ENCODE data around the gene MACF1. TPM values are rescaled to one million over a fixed set of nuclear protein-coding genes. Genes with fewer than 3 reads are reported as not detected.

MACF1 gene
- total RNA-seq, 2 donors from 2014 or later = 273 to 278 TPM

DNA sequence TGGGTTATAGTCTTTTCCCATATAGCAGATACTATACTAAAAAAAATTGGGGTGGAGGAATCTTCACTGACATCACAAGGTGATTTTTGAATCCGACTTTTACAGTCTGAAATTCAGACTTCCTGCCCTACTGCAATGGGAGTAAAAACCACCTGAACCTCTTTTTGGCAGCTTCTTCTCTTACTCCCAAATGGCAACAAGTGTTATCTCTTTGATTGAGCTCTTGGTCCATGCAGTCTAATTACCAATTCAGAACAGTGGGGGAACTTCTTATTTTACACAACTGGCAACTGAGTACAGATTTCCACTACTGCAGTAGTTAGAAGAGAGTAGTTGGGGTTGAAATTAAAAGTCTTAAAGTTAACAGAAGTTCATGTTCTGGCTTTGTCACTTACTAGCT is 62.3 kb downstream of the MACF1 start:
- Histone ChIP-seq H3K4me1 (peaks cover 0 to 49% of the 10 kb centered on the region in 2 donors), H3K36me3 (no peaks in the 10 kb centered on the region), H3K27ac (no peak overlapping the region), H3K27me3 (no peaks in the 10 kb centered on the region), H3K4me3 (no peak overlapping the region), H3K9me3 (no peaks in the 10 kb centered on the region)
- no peak for DNase-seq (ENCODE audit: low spot score)
- TF ChIP-seq, protein P1, sequence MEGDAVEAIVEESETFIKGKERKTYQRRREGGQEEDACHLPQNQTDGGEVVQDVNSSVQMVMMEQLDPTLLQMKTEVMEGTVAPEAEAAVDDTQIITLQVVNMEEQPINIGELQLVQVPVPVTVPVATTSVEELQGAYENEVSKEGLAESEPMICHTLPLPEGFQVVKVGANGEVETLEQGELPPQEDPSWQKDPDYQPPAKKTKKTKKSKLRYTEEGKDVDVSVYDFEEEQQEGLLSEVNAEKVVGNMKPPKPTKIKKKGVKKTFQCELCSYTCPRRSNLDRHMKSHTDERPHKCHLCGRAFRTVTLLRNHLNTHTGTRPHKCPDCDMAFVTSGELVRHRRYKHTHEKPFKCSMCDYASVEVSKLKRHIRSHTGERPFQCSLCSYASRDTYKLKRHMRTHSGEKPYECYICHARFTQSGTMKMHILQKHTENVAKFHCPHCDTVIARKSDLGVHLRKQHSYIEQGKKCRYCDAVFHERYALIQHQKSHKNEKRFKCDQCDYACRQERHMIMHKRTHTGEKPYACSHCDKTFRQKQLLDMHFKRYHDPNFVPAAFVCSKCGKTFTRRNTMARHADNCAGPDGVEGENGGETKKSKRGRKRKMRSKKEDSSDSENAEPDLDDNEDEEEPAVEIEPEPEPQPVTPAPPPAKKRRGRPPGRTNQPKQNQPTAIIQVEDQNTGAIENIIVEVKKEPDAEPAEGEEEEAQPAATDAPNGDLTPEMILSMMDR (IDR thresholded peaks at IDR 0.05) = no peak

DNA sequence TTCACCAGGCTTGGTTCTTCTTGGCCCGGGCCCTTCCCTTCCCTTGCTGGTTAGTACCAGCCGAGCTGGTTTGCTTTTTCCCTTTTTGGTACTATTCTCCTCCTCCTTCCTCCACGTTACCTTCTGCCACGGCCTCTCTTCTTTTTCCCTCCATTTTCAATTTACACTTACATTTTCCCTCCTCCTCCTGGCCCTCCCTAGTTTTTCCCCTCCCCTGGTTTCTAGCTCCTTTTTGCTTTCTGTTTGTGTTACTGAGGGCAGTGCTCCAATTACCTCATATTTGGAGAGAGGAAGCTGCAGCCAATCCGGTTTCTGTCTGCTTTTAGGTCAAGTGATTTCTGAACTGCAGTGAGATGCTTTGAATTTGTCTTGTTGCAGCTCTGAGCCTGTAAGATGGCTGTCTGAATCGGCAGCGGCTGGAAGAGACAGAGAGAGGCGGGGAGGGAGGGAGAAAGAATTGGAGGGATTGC is 63.7 kb downstream of the MACF1 start:
- Histone ChIP-seq H3K9me3 (no peaks in the 10 kb centered on the region), H3K4me3 (peak overlapping the region; percentile 6 to 39), H3K27ac (peak overlapping the region; percentile 71 to 74), H3K36me3 (no peaks in the 10 kb centered on the region), H3K27me3 (no peaks in the 10 kb centered on the region), H3K4me1 (peaks cover 0 to 54% of the 10 kb centered on the region in 2 donors)
- TF ChIP-seq, protein P1 (IDR thresholded peaks at IDR 0.05) = no peak
- peak; percentile 71 for DNase-seq (ENCODE audit: low spot score)

DNA sequence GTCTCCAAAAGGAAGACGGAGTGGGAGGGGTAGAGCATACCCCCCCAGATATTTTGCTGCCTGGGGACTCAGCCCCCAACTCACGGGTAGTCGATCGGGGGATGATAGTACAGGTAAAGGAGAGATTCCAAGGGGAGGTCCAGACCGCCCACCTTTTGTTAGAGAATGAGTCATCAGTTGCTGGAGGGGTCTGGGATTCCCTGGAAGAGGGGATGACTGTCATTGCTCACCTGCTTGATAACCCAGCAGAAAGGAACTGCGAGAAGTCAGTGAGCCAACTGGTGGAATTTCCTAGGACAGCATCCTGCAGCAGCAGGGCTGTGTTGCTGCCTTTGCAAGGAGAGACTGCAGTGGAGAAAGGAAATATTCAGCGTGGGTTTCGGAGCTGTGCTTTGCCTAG is 64.4 kb downstream of the MACF1 start:
- Histone ChIP-seq H3K9me3 (no peaks in the 10 kb centered on the region), H3K4me3 (peak overlapping the region in 1 of 2 donors; percentile 39), H3K27me3 (no peaks in the 10 kb centered on the region), H3K36me3 (no peaks in the 10 kb centered on the region), H3K27ac (peak overlapping the region; percentile 71 to 74), H3K4me1 (peaks cover 0 to 54% of the 10 kb centered on the region in 2 donors)
- TF ChIP-seq, protein P1 (IDR thresholded peaks at IDR 0.05) = no peak
- DNase-seq (ENCODE audit: low spot score) = no peak

GRCh38 chr1:39269349-39269748 is 64.9 kb downstream of the MACF1 start:
- no peak overlapping the region for H3K4me3 ChIP-seq
- TF ChIP-seq, protein P1 (IDR thresholded peaks at IDR 0.05) = no peak
- no peaks in the 10 kb centered on the region for H3K9me3 ChIP-seq
- H3K36me3 ChIP-seq = no peaks in the 10 kb centered on the region
- H3K4me1 ChIP-seq = peaks cover 0 to 54% of the 10 kb centered on the region in 2 donors
- DNase-seq (ENCODE audit: low spot score) = no peak
- H3K27ac ChIP-seq = peak overlapping the region; percentile 71 to 74
- no peaks in the 10 kb centered on the region for H3K27me3 ChIP-seq

GRCh38 chr1:39269791-39270342 is 65.4 kb downstream of the MACF1 start:
- peak overlapping the region; percentile 71 to 74 for H3K27ac ChIP-seq
- TF ChIP-seq, protein P1 (IDR thresholded peaks at IDR 0.05) = no peak
- no peaks in the 10 kb centered on the region for H3K9me3 ChIP-seq
- H3K4me3 ChIP-seq = no peak overlapping the region
- no peaks in the 10 kb centered on the region for H3K27me3 ChIP-seq
- no peaks in the 10 kb centered on the region for H3K36me3 ChIP-seq
- peaks cover 0 to 54% of the 10 kb centered on the region in 2 donors for H3K4me1 ChIP-seq
- DNase-seq (ENCODE audit: low spot score) = no peak

- Histone ChIP-seq H3K4me3 (no peak overlapping the region), H3K9me3 (no peaks in the 10 kb centered on the region), H3K27ac (peak overlapping the region; percentile 71 to 74), H3K27me3 (no peaks in the 10 kb centered on the region), H3K36me3 (no peaks in the 10 kb centered on the region), H3K4me1 (peaks cover 0 to 54% of the 10 kb centered on the region in 2 donors)
- TF ChIP-seq, protein P1 (IDR thresholded peaks at IDR 0.05) = no peak
- DNase-seq (ENCODE audit: low spot score) = no peak
Measured at GRCh38 chr1:39270368-39270767, 65.9 kb downstream of the MACF1 start.

Measured in right atrium auricular region (tissue), 2 donors.